HG02763 (cell line): Measurements from ENCODE around the gene CDC25A.

ENCODE experiments used
- ATAC-seq: cut with Tn5 transposase; IDR thresholded peaks from one replicate; pipeline ENCODE4 v1.9.1; 2021; ENCODE audit warnings: mild to moderate bottlenecking, moderate library complexity; ENCODE audit not compliant: unreplicated experiment

The CDC25A gene

GRCh38 chr3:48199117-48199516, 10.9 kb upstream of the CDC25A start:
- ATAC-seq: no peak

GRCh38 chr3:48196611-48197010, 8.4 kb upstream of the CDC25A start:
- ATAC-seq: no peak

- ATAC-seq: no peak
Observed at GRCh38 chr3:48194446-48195071, 6.3 kb upstream of the CDC25A start.

GRCh38 chr3:48190911-48191310, 2.7 kb upstream of the CDC25A start:
- ATAC-seq: no peak

- no peak for ATAC-seq
Observed at GRCh38 chr3:48189321-48189720, 1.1 kb upstream of the CDC25A start.

GRCh38 chr3:48187579-48188265, 495 bp downstream of the CDC25A start:
- ATAC-seq: peak; percentile 20

- no peak for ATAC-seq
Observed at GRCh38 chr3:48187301-48187578, 977 bp downstream of the CDC25A start.

GRCh38 chr3:48186631-48187300, 1.5 kb downstream of the CDC25A start:
- ATAC-seq: no peak

- ATAC-seq: no peak
Observed at GRCh38 chr3:48185129-48185528, 3.1 kb downstream of the CDC25A start.

- ATAC-seq: no peak
Observed at GRCh38 chr3:48184299-48184698, 3.9 kb downstream of the CDC25A start.

GRCh38 chr3:48180531-48181253, 7.5 kb downstream of the CDC25A start:
- ATAC-seq: no peak

GRCh38 chr3:48180021-48180420, 8.2 kb downstream of the CDC25A start:
- ATAC-seq: no peak

- ATAC-seq: no peak
Observed at GRCh38 chr3:48178072-48178471, 10.1 kb downstream of the CDC25A start.

GRCh38 chr3:48157950-48158376, 30.3 kb downstream of the CDC25A start:
- no peak for ATAC-seq

- ATAC-seq: no peak
Observed at GRCh38 chr3:48157202-48157840, 30.9 kb downstream of the CDC25A start.

GRCh38 chr3:48156163-48156562, 32.1 kb downstream of the CDC25A start:
- ATAC-seq: no peak

- ATAC-seq: no peak
Observed at GRCh38 chr3:48155122-48155521, 33.1 kb downstream of the CDC25A start.

- no peak for ATAC-seq
Observed at GRCh38 chr3:48151807-48152427, 36.3 kb downstream of the CDC25A start.

- ATAC-seq: no peak
Observed at GRCh38 chr3:48151058-48151806, 37.0 kb downstream of the CDC25A start.

GRCh38 chr3:48143992-48144391, 44.2 kb downstream of the CDC25A start:
- ATAC-seq: no peak
